Liver (tissue), 3 donors: ENCODE data around the gene GGNBP2.

Experiments
- GABPA ChIP-seq, 2 donors: IDR thresholded peaks in 1 of 2; conservative IDR thresholded peaks in 1 of 2; 2 replicates each; pipeline ENCODE4 v1.6.1; 2016; ENCODE audit warnings: antibody characterized with exemption in 2 of 2, mild to moderate bottlenecking in 1 of 2, moderate library complexity in 1 of 2
- HNF4A ChIP-seq, 2 donors: conservative IDR thresholded peaks; 2 replicates each; pipeline ENCODE4 v1.6.1; 2016; ENCODE audit warnings: antibody characterized with exemption in 2 of 2, mild to moderate bottlenecking in 2 of 2
- RAD21 ChIP-seq, 2 donors: IDR thresholded peaks; 2 replicates each; pipeline ENCODE4 v1.6.1; 2016; ENCODE audit warnings: antibody characterized with exemption in 2 of 2, mild to moderate bottlenecking in 2 of 2
- SP1 ChIP-seq: IDR thresholded peaks from 2 replicates; pipeline ENCODE4 v1.6.1; 2018; ENCODE audit warnings: antibody characterized with exemption, mild to moderate bottlenecking
- TF ChIP-seq, protein P1 (sequence below): IDR thresholded peaks from 2 replicates; pipeline ENCODE4 v1.6.1; 2016; ENCODE audit warnings: antibody characterized with exemption
- TF ChIP-seq, protein P2 (sequence below): fragments of 150-350 bp; IDR thresholded peaks from 2 replicates; pipeline ENCODE4 v1.5.1; 2017; ENCODE audit warnings: improper control_type of control experiment, low read depth, low read length; ENCODE audit not compliant: missing input control
- TF ChIP-seq, protein P3 (sequence below): IDR thresholded peaks from 2 replicates; pipeline ENCODE4 v1.6.1; 2016; ENCODE audit warnings: antibody characterized with exemption, mild to moderate bottlenecking
- donor health status: healthy.
- donor health status: healthy.

DNA sequence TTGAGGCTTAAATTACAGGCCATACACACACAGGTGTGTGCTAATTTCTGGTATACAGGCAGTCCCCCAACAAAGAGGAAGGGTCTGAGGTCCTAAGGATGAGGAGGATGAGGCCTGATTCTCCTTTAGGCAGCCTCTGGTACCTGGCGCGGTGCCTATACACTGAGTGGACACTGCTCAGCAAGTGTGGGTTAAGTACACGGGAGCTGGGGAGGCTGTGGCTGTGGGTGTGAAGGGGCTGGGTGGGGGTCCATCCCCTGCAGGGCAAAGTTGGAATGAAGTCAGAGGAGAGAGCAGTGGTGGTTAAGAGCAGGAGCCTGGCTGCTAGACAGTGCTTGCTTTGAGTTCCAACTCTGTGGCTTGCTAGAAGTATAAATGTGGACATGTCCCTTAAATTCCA is 67.6 kb downstream of the GGNBP2 start:
- TF ChIP-seq, protein P1, sequence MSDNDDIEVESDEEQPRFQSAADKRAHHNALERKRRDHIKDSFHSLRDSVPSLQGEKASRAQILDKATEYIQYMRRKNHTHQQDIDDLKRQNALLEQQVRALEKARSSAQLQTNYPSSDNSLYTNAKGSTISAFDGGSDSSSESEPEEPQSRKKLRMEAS = no peak
- TF ChIP-seq, protein P2, sequence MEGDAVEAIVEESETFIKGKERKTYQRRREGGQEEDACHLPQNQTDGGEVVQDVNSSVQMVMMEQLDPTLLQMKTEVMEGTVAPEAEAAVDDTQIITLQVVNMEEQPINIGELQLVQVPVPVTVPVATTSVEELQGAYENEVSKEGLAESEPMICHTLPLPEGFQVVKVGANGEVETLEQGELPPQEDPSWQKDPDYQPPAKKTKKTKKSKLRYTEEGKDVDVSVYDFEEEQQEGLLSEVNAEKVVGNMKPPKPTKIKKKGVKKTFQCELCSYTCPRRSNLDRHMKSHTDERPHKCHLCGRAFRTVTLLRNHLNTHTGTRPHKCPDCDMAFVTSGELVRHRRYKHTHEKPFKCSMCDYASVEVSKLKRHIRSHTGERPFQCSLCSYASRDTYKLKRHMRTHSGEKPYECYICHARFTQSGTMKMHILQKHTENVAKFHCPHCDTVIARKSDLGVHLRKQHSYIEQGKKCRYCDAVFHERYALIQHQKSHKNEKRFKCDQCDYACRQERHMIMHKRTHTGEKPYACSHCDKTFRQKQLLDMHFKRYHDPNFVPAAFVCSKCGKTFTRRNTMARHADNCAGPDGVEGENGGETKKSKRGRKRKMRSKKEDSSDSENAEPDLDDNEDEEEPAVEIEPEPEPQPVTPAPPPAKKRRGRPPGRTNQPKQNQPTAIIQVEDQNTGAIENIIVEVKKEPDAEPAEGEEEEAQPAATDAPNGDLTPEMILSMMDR = no peak
- no peak for TF ChIP-seq RAD21 (IDR thresholded peaks at IDR 0.05)
- TF ChIP-seq HNF4A (conservative IDR thresholded peaks at IDR 0.05) = no peak
- no peak for TF ChIP-seq GABPA (IDR thresholded peaks at IDR 0.05 in 1 of 2, conservative IDR thresholded peaks at IDR 0.05 in 1 of 2)
- TF ChIP-seq SP1 = no peak
- TF ChIP-seq, protein P3, sequence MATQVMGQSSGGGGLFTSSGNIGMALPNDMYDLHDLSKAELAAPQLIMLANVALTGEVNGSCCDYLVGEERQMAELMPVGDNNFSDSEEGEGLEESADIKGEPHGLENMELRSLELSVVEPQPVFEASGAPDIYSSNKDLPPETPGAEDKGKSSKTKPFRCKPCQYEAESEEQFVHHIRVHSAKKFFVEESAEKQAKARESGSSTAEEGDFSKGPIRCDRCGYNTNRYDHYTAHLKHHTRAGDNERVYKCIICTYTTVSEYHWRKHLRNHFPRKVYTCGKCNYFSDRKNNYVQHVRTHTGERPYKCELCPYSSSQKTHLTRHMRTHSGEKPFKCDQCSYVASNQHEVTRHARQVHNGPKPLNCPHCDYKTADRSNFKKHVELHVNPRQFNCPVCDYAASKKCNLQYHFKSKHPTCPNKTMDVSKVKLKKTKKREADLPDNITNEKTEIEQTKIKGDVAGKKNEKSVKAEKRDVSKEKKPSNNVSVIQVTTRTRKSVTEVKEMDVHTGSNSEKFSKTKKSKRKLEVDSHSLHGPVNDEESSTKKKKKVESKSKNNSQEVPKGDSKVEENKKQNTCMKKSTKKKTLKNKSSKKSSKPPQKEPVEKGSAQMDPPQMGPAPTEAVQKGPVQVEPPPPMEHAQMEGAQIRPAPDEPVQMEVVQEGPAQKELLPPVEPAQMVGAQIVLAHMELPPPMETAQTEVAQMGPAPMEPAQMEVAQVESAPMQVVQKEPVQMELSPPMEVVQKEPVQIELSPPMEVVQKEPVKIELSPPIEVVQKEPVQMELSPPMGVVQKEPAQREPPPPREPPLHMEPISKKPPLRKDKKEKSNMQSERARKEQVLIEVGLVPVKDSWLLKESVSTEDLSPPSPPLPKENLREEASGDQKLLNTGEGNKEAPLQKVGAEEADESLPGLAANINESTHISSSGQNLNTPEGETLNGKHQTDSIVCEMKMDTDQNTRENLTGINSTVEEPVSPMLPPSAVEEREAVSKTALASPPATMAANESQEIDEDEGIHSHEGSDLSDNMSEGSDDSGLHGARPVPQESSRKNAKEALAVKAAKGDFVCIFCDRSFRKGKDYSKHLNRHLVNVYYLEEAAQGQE = no peak
